WTC11 (cell line): ENCODE measurements around the gene ANXA2. TPM values are rescaled to one million over a fixed set of nuclear protein-coding genes. Genes with fewer than 3 reads are reported as not detected.

Source experiments
- ATAC-seq: fragments of 200-7000 bp; cut with Tn5 transposase; 2 replicates; pipeline ENCODE4 v1.10.0; 2021; ENCODE audit warnings: mild to moderate bottlenecking, moderate library complexity
- CTCF ChIA-PET: fragments of 300-600 bp; sonication (Branson Sonifier 250); formaldehyde crosslinking; loops from one replicate; lab custom pipeline; 2021; ENCODE audit warnings: antibody characterized with exemption; lab: Charles Lee
- POLR2A ChIA-PET: fragments of 350-600 bp; sonication (Branson Sonifier 250); formaldehyde crosslinking; loops from one replicate; lab custom pipeline; 2021; ENCODE audit warnings: antibody characterized with exemption; lab: Charles Lee
- DNase-seq: peaks from one replicate; pipeline ENCODE4 v3.0.0; 2021; ENCODE audit warnings: low spot score
- H3K27ac Mint-ChIP-seq: 2 replicates; pipeline ENCODE4 v1.8.0; 2021; ENCODE audit warnings: mixed read lengths
- H3K27me3 Mint-ChIP-seq: 2 replicates; pipeline ENCODE4 v1.8.0; 2021; ENCODE audit warnings: low read depth, mild to moderate bottlenecking, moderate library complexity, mixed read lengths
- H3K36me3 Mint-ChIP-seq: 2 replicates; pipeline ENCODE4 v1.8.0; 2021; ENCODE audit warnings: mixed read lengths
- H3K4me1 Mint-ChIP-seq: 2 replicates; pipeline ENCODE4 v1.8.0; 2022; ENCODE audit warnings: mixed read lengths
- H3K4me3 Mint-ChIP-seq: 2 replicates; pipeline ENCODE4 v1.8.0; 2021; ENCODE audit warnings: mild to moderate bottlenecking, moderate library complexity, mixed read lengths
- H3K9me3 Mint-ChIP-seq: 2 replicates; pipeline ENCODE4 v1.8.0; 2021; ENCODE audit warnings: mixed read lengths
- CREB1 ChIP-seq: sonication (generic); formaldehyde crosslinking; IDR thresholded peaks from 2 replicates; pipeline ENCODE4 v1.8.0; 2023; ENCODE audit warnings: mild to moderate bottlenecking, missing genetic modification reagents
- ELF4 ChIP-seq: sonication (generic); formaldehyde crosslinking; IDR thresholded peaks from 2 replicates; pipeline ENCODE4 v1.8.1; 2022; ENCODE audit warnings: low read depth, mild to moderate bottlenecking, moderate library complexity, missing genetic modification reagents
- FOXJ3 ChIP-seq: sonication (generic); formaldehyde crosslinking; IDR thresholded peaks from 2 replicates; pipeline ENCODE4 v1.9.0; 2021; ENCODE audit warnings: missing genetic modification reagents, mild to moderate bottlenecking, borderline replicate concordance
- IRF2 ChIP-seq: sonication (generic); formaldehyde crosslinking; IDR thresholded peaks from 2 replicates; pipeline ENCODE4 v1.8.0; 2022; ENCODE audit warnings: low read depth, missing genetic modification reagents, borderline replicate concordance
- MXD4 ChIP-seq: fragments of 250-450 bp; sonication (Bioruptor Pico); IDR thresholded peaks from 2 replicates; pipeline ENCODE4 v1.8.0; 2021; ENCODE audit warnings: mild to moderate bottlenecking, moderate library complexity, borderline replicate concordance
- NFATC4 ChIP-seq: fragments of 250-450 bp; sonication (Bioruptor Pico); IDR thresholded peaks from 2 replicates; pipeline ENCODE4 v1.9.0; 2021; ENCODE audit warnings: mild to moderate bottlenecking
- NFYB ChIP-seq: sonication (generic); formaldehyde crosslinking; conservative IDR thresholded peaks from 2 replicates; pipeline ENCODE4 v1.8.0; 2022; ENCODE audit warnings: low read depth, missing genetic modification reagents
- NR2C2 ChIP-seq: sonication (generic); formaldehyde crosslinking; IDR thresholded peaks from 2 replicates; pipeline ENCODE4 v1.8.0; 2022; ENCODE audit warnings: mild to moderate bottlenecking, missing genetic modification reagents
- OVOL2 ChIP-seq: fragments of 250-450 bp; sonication (Bioruptor Pico); IDR thresholded peaks from 2 replicates; pipeline ENCODE4 v1.9.0; 2021; ENCODE audit warnings: mild to moderate bottlenecking, borderline replicate concordance
- SMAD4 ChIP-seq: sonication (generic); formaldehyde crosslinking; IDR thresholded peaks from 2 replicates; pipeline ENCODE4 v1.8.0; 2022; ENCODE audit warnings: mild to moderate bottlenecking, missing genetic modification reagents
- TP53 ChIP-seq: sonication (generic); formaldehyde crosslinking; IDR thresholded peaks from 2 replicates; pipeline ENCODE4 v1.8.1; 2023; ENCODE audit warnings: mild to moderate bottlenecking, missing genetic modification reagents
- ZNF219 ChIP-seq: sonication (generic); formaldehyde crosslinking; IDR thresholded peaks from 2 replicates; pipeline ENCODE4 v1.8.0; 2023; ENCODE audit warnings: missing genetic modification reagents, mild to moderate bottlenecking, borderline replicate concordance
- total RNA-seq: library from RNA; stranded (reverse); gene quantifications from 3 replicates; pipeline ENCODE4 v1.2.3, GENCODE V29; 2021
- TF ChIP-seq, protein P1 (sequence below): sonication (generic); formaldehyde crosslinking; conservative IDR thresholded peaks from 2 replicates; pipeline ENCODE4 v1.8.1; 2022; ENCODE audit warnings: mild to moderate bottlenecking, missing genetic modification reagents
- TF ChIP-seq, protein P2 (sequence below): sonication (generic); formaldehyde crosslinking; IDR thresholded peaks from 2 replicates; pipeline ENCODE4 v1.8.1; 2023; ENCODE audit warnings: mild to moderate bottlenecking, missing genetic modification reagents, moderate library complexity
- TF ChIP-seq, protein P3 (sequence below): sonication (generic); formaldehyde crosslinking; IDR thresholded peaks from 2 replicates; pipeline ENCODE4 v1.8.0; 2022; ENCODE audit warnings: missing genetic modification reagents
- TF ChIP-seq, protein P4 (sequence below): sonication (generic); formaldehyde crosslinking; IDR thresholded peaks from 2 replicates; pipeline ENCODE4 v1.8.0; 2022; ENCODE audit warnings: mild to moderate bottlenecking, missing genetic modification reagents
- TF ChIP-seq, protein P5 (sequence below): sonication (generic); formaldehyde crosslinking; IDR thresholded peaks from 2 replicates; pipeline ENCODE4 v1.8.1; 2023; ENCODE audit warnings: mild to moderate bottlenecking, missing genetic modification reagents

Gene ANXA2
- total RNA-seq, 1 experiment from 2014 or later: 152 TPM

DNA sequence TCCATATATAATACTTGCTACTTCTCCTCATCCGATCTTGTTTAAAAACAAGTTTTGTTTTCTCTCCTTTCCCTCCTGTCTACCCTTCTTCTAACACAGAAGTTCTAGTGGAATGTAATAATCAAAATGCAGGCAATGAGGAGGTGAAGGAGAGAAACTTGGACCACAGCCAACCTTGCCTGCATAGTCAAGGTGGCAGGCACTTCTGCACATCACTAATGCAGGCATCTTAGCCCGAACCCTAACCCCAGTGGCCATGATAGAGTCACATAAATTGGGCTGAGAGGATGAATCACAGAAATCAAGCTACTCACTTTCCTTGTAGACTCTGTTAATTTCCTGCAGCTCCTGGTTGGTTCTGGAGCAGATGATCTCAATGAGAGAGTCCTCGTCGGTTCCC, 41.0 kb downstream of the ANXA2 start:
- Mint-ChIP-seq H3K9me3 (no peaks in the 10 kb centered on the region), H3K4me1 (0 out of 2 replicates have a peak, but pooled peaks cover 3% of the 10 kb centered on the region), H3K27me3 (no peaks in the 10 kb centered on the region), H3K27ac (no peak overlapping the region), H3K36me3 (peaks cover 31% of the 10 kb centered on the region), H3K4me3 (no peak overlapping the region)
- POLR2A ChIA-PET: no interaction called here
- no peak for TF ChIP-seq IRF2 (CRISPR knock-in tag)
- no peak for TF ChIP-seq TP53
- TF ChIP-seq, protein P1, sequence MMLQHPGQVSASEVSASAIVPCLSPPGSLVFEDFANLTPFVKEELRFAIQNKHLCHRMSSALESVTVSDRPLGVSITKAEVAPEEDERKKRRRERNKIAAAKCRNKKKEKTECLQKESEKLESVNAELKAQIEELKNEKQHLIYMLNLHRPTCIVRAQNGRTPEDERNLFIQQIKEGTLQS (CRISPR knock-in tag): no peak
- TF ChIP-seq ZNF219 (CRISPR knock-in tag): no peak
- TF ChIP-seq, protein P2, sequence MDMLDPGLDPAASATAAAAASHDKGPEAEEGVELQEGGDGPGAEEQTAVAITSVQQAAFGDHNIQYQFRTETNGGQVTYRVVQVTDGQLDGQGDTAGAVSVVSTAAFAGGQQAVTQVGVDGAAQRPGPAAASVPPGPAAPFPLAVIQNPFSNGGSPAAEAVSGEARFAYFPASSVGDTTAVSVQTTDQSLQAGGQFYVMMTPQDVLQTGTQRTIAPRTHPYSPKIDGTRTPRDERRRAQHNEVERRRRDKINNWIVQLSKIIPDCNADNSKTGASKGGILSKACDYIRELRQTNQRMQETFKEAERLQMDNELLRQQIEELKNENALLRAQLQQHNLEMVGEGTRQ (CRISPR knock-in tag): no peak
- TF ChIP-seq NFATC4 (CRISPR knock-in tag): no peak
- DNase-seq (no peak), ATAC-seq (no peak)
- CTCF ChIA-PET: no interaction called here

DNA sequence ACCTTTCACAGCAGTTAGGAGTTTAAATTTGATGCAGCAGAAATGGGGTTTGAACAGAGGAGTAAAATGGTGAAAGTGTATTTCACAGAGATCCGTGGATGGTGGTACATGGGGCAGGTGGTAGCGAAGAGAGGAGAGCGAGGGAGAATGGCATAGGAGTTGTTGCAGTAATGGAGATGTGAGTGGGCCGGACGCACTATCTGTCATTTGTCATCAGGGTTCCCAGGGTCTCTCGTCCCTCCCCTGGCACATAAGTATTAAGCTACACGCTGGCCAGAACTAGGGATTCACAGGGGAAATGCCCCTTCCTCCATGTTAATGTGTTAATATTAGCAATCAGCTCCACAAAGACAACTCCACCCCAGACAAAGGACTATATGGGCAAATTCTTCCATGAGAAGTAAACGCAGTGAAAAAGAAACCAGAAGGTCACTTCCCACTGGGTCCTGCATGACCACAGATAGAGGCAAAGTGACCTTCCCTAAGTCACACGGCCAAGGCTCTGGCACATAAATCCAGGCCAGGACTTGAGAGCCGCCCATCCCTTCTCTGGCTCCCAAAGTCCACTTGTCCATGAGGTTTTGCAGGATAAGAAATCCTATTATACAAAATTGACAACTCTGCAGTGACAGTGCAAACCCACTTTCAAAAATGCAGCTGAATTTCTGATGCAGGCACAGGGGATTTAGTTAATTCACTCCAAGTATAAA, 42.5 kb downstream of the ANXA2 start:
- ATAC-seq (no peak), DNase-seq (no peak)
- TF ChIP-seq, protein P3, sequence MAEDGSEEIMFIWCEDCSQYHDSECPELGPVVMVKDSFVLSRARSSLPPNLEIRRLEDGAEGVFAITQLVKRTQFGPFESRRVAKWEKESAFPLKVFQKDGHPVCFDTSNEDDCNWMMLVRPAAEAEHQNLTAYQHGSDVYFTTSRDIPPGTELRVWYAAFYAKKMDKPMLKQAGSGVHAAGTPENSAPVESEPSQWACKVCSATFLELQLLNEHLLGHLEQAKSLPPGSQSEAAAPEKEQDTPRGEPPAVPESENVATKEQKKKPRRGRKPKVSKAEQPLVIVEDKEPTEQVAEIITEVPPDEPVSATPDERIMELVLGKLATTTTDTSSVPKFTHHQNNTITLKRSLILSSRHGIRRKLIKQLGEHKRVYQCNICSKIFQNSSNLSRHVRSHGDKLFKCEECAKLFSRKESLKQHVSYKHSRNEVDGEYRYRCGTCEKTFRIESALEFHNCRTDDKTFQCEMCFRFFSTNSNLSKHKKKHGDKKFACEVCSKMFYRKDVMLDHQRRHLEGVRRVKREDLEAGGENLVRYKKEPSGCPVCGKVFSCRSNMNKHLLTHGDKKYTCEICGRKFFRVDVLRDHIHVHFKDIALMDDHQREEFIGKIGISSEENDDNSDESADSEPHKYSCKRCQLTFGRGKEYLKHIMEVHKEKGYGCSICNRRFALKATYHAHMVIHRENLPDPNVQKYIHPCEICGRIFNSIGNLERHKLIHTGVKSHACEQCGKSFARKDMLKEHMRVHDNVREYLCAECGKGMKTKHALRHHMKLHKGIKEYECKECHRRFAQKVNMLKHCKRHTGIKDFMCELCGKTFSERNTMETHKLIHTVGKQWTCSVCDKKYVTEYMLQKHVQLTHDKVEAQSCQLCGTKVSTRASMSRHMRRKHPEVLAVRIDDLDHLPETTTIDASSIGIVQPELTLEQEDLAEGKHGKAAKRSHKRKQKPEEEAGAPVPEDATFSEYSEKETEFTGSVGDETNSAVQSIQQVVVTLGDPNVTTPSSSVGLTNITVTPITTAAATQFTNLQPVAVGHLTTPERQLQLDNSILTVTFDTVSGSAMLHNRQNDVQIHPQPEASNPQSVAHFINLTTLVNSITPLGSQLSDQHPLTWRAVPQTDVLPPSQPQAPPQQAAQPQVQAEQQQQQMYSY: peak; percentile 82
- no peak for TF ChIP-seq NR2C2 (CRISPR knock-in tag)
- H3K9me3 Mint-ChIP-seq: no peaks in the 10 kb centered on the region
- H3K4me1 Mint-ChIP-seq: 0 out of 2 replicates have a peak, but pooled peaks cover 3% of the 10 kb centered on the region
- no peak overlapping the region for H3K27ac Mint-ChIP-seq
- H3K4me3 Mint-ChIP-seq: no peak overlapping the region
- ChIA-PET POLR2A (no interaction called here), CTCF (interaction anchor here (1.1 to 1.9 kb wide), 3 partner anchors 12 to 165 kb away, joined by 3 to 6 read pairs (median 3); no protein-coding TSS in a partner anchor)
- no peaks in the 10 kb centered on the region for H3K27me3 Mint-ChIP-seq
- peaks cover 41% of the 10 kb centered on the region for H3K36me3 Mint-ChIP-seq

DNA sequence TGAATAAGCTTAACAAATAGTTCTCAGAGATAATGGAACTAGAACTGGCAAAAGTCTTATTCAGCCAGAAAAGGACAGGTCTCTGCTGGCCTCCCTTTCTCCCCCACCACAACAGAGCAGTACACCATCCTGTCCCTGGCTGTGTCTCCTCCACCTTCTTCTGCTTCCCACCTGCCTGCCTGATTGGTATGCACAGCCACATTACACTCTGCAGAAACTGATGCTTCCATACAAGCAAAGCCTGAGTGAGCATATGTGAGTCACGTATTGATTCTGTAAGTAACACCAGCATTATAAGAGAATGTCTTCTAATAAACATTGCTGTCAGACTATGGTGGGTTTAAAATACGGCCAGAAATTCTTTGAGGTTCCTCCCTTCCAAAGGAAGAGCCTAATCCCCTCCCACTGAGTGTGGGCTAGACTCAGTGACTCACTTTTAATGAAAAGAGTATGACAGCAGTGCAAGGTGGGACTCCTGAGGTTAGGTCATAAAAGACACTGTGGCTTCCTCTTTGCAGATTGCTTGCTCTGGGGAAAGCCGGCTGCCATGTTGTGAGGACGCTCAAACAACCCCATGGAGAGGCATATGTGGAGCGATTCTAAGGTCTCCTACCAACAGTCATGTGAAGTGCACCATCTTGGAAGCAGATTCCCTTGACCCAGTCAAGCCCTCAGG, 44.4 kb downstream of the ANXA2 start:
- TF ChIP-seq FOXJ3 (CRISPR knock-in tag) (no peak), ELF4 (no peak), CREB1 (CRISPR knock-in tag) (no peak), NFYB (CRISPR knock-in tag) (no peak), OVOL2 (no peak), SMAD4 (CRISPR knock-in tag) (no peak), IRF2 (CRISPR knock-in tag) (no peak), NFATC4 (CRISPR knock-in tag) (no peak), MXD4 (CRISPR knock-in tag) (no peak)
- TF ChIP-seq, protein P4, sequence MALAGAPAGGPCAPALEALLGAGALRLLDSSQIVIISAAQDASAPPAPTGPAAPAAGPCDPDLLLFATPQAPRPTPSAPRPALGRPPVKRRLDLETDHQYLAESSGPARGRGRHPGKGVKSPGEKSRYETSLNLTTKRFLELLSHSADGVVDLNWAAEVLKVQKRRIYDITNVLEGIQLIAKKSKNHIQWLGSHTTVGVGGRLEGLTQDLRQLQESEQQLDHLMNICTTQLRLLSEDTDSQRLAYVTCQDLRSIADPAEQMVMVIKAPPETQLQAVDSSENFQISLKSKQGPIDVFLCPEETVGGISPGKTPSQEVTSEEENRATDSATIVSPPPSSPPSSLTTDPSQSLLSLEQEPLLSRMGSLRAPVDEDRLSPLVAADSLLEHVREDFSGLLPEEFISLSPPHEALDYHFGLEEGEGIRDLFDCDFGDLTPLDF: no peak
- TF ChIP-seq, protein P1 (CRISPR knock-in tag): no peak
- TF ChIP-seq, protein P5, sequence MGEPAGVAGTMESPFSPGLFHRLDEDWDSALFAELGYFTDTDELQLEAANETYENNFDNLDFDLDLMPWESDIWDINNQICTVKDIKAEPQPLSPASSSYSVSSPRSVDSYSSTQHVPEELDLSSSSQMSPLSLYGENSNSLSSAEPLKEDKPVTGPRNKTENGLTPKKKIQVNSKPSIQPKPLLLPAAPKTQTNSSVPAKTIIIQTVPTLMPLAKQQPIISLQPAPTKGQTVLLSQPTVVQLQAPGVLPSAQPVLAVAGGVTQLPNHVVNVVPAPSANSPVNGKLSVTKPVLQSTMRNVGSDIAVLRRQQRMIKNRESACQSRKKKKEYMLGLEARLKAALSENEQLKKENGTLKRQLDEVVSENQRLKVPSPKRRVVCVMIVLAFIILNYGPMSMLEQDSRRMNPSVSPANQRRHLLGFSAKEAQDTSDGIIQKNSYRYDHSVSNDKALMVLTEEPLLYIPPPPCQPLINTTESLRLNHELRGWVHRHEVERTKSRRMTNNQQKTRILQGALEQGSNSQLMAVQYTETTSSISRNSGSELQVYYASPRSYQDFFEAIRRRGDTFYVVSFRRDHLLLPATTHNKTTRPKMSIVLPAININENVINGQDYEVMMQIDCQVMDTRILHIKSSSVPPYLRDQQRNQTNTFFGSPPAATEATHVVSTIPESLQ: no peak
- TF ChIP-seq, all 79 proteins: peak for 0
- no peak overlapping the region for H3K27ac Mint-ChIP-seq
- no peak overlapping the region for H3K4me3 Mint-ChIP-seq
- ATAC-seq: no peak
- 0 out of 2 replicates have a peak, but pooled peaks cover 3% of the 10 kb centered on the region for H3K4me1 Mint-ChIP-seq
- DNase-seq: no peak
- no peaks in the 10 kb centered on the region for H3K9me3 Mint-ChIP-seq
- H3K27me3 Mint-ChIP-seq: no peaks in the 10 kb centered on the region
- H3K36me3 Mint-ChIP-seq: peaks cover 48% of the 10 kb centered on the region
- POLR2A ChIA-PET: no interaction called here
- CTCF ChIA-PET: no interaction called here
